ENCODE data around the gene CARD6.

DNA sequence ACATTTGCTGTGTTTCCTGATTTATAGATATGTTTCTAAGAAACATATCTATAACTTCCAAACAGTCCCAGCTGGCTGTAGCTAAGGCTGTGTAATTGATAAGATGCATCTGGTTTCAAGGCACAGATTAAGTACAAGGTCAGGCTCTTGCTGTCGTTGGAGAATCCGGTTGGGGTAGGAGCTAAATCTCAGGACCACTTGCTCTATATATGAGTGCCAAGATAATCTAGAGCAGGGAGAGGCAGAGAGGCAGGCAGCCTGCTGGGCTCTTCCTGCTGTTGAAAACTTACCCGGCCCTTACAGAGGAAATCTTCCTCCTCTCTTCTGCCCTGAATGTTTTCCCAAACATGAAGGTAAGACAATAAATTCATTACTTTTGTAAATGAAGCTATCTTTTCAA, 68.1 kb downstream of the CARD6 start, which contains the start of gene C7:
- TF ChIP-seq, protein P1, sequence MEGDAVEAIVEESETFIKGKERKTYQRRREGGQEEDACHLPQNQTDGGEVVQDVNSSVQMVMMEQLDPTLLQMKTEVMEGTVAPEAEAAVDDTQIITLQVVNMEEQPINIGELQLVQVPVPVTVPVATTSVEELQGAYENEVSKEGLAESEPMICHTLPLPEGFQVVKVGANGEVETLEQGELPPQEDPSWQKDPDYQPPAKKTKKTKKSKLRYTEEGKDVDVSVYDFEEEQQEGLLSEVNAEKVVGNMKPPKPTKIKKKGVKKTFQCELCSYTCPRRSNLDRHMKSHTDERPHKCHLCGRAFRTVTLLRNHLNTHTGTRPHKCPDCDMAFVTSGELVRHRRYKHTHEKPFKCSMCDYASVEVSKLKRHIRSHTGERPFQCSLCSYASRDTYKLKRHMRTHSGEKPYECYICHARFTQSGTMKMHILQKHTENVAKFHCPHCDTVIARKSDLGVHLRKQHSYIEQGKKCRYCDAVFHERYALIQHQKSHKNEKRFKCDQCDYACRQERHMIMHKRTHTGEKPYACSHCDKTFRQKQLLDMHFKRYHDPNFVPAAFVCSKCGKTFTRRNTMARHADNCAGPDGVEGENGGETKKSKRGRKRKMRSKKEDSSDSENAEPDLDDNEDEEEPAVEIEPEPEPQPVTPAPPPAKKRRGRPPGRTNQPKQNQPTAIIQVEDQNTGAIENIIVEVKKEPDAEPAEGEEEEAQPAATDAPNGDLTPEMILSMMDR (IDR thresholded peaks at IDR 0.05), result no peak
- TF ChIP-seq EZH2 (IDR thresholded peaks at IDR 0.05; ENCODE audit: borderline replicate concordance, insufficient read depth, low read depth, low read length, poor library complexity, severe bottlenecking), result no peak

All from B cell (primary cell).